ENCODE results near the gene WDR48. TPM values are rescaled to one million over a fixed set of nuclear protein-coding genes. Genes with fewer than 3 reads are reported as not detected.

The WDR48 gene
- total RNA-seq, 3 donors from 2014 or later (not counting 1 experiment from before 2014, with no cell fraction given): 89.1 to 101 (median 91.5) TPM

DNA sequence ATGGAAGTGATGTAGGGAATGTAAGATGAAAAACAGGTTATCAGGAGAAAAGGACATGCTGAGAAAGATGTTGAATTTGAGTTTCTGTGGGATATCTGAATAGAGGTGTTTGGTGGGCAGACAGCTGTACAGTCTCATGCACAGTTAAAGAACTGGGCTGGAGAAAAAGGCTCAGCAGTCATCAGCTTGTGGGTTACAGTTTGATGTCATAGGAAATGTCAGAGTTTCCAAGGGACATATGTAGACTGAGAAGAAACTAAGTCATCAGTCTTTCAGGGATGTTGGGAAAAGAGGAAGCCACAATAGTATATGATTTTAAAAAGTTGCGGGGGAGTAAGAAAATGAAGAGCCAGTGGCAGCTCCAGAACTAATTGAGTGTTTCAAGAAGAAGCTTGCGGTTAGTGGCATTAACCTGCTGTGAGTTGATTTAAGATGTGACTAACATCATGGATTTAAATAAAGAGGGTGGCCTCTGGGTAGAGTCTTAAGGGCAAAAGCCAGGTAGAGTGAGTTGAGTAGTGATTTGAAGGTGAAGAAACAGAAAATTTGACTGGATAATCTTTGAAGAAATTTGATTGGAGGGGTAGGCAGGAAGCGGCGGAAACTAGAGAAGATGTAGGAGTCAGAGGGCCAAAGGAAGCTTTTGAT, 31.0 kb downstream of the WDR48 start:
- peaks cover 19% of the 10 kb centered on the region for H3K36me3 Mint-ChIP-seq
- DNase-seq: no peak
- no peaks in the 10 kb centered on the region for H3K9me3 Mint-ChIP-seq
- Histone ChIP-seq H3K9me3 (ENCODE audit: control insufficient read depth, insufficient read depth, low read length) (no peaks in the 10 kb centered on the region), H3K36me3 (ENCODE audit: control insufficient read depth, insufficient read depth, low read length) (peaks cover 58% of the 10 kb centered on the region), H3K27me3 (ENCODE audit: control insufficient read depth, insufficient read depth, low read length) (no peaks in the 10 kb centered on the region), H3K27ac (ENCODE audit: low read length) (no peak overlapping the region), H3K4me3 (ENCODE audit: low read length) (no peak overlapping the region), H3K4me1 (ENCODE audit: control insufficient read depth, insufficient read depth, low read length) (no peaks in the 10 kb centered on the region)
- peak overlapping the region in 1 of 2 donors; percentile 6 for H3K27ac Mint-ChIP-seq
- H3K4me3 Mint-ChIP-seq: no peak overlapping the region
- WGBS (ENCODE audit: insufficient coverage): 100% methylated on average over 4 of the region's 4 CpGs
- TF ChIP-seq, protein P1, sequence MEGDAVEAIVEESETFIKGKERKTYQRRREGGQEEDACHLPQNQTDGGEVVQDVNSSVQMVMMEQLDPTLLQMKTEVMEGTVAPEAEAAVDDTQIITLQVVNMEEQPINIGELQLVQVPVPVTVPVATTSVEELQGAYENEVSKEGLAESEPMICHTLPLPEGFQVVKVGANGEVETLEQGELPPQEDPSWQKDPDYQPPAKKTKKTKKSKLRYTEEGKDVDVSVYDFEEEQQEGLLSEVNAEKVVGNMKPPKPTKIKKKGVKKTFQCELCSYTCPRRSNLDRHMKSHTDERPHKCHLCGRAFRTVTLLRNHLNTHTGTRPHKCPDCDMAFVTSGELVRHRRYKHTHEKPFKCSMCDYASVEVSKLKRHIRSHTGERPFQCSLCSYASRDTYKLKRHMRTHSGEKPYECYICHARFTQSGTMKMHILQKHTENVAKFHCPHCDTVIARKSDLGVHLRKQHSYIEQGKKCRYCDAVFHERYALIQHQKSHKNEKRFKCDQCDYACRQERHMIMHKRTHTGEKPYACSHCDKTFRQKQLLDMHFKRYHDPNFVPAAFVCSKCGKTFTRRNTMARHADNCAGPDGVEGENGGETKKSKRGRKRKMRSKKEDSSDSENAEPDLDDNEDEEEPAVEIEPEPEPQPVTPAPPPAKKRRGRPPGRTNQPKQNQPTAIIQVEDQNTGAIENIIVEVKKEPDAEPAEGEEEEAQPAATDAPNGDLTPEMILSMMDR (IDR thresholded peaks at IDR 0.05): no peak
- H3K27me3 Mint-ChIP-seq (ENCODE audit: low read depth in 2 of 2): no peaks in the 10 kb centered on the region
- no peaks in the 10 kb centered on the region for H3K4me1 Mint-ChIP-seq
- intact Hi-C loops (cut with micrococcal nuclease): no loop called here
- no peak for ATAC-seq

DNA sequence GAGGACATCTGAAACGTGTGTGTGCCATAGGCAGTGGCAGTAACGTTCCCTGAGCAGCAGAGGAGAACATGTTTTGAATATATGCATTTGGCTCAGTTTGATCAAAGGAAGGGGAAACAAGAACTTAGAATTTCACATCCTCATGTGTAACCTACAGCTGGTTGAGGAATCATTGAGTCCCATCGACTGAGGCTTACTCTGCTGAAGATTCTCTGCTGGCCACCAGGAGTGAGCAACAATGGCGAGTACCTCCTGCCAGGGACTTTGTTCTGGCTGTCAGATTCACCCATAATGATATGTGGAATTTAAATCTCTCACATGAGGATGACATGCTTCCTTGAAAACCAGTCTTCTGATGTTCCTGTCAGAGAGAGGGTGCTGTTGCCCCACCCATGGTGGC, 34.3 kb downstream of the WDR48 start:
- TF ChIP-seq, protein P1 (IDR thresholded peaks at IDR 0.05): no peak
- Mint-ChIP-seq H3K27me3 (ENCODE audit: low read depth in 2 of 2) (no peaks in the 10 kb centered on the region), H3K4me1 (no peaks in the 10 kb centered on the region), H3K9me3 (no peaks in the 10 kb centered on the region), H3K4me3 (no peak overlapping the region), H3K36me3 (peaks cover 36% of the 10 kb centered on the region), H3K27ac (no peak overlapping the region)
- WGBS (ENCODE audit: insufficient coverage): 74% methylated on average over 4 of the region's 4 CpGs
- Histone ChIP-seq H3K9me3 (ENCODE audit: control insufficient read depth, insufficient read depth, low read length) (no peaks in the 10 kb centered on the region), H3K27ac (ENCODE audit: low read length) (no peak overlapping the region), H3K36me3 (ENCODE audit: control insufficient read depth, insufficient read depth, low read length) (peaks cover 70% of the 10 kb centered on the region), H3K4me3 (ENCODE audit: low read length) (no peak overlapping the region), H3K4me1 (ENCODE audit: control insufficient read depth, insufficient read depth, low read length) (no peaks in the 10 kb centered on the region), H3K27me3 (ENCODE audit: control insufficient read depth, insufficient read depth, low read length) (no peaks in the 10 kb centered on the region)
- intact Hi-C loops (cut with micrococcal nuclease): no loop called here
- DNase-seq (no peak), ATAC-seq (no peak)

DNA sequence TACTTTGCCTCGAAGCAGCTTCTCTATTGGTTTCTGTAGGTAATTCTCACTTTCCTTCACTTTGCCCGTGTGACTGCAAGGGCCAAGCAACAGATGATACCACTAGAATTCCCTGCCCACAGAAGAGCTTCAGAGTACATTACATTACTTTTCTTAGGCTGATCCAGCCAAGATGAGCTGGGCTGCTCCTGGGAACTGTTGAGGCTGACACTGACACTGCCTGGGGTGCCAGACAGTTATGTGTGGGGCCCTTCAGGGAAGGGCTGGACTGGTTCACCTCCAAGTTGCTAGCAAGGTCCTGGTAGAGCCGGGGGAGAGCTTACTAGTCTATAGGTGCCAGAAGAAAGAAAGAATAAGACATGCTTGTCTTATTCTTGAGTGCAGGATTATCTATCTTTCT, 36.6 kb downstream of the WDR48 start:
- H3K9me3 ChIP-seq (ENCODE audit: control insufficient read depth, insufficient read depth, low read length): no peaks in the 10 kb centered on the region
- no peak overlapping the region for H3K4me3 Mint-ChIP-seq
- TF ChIP-seq, protein P1 (IDR thresholded peaks at IDR 0.05): no peak
- peaks cover 80% of the 10 kb centered on the region for H3K36me3 ChIP-seq (ENCODE audit: control insufficient read depth, insufficient read depth, low read length)
- no peaks in the 10 kb centered on the region for H3K9me3 Mint-ChIP-seq
- H3K27me3 ChIP-seq (ENCODE audit: control insufficient read depth, insufficient read depth, low read length): no peaks in the 10 kb centered on the region
- no peaks in the 10 kb centered on the region for H3K4me1 Mint-ChIP-seq
- no peak for DNase-seq
- intact Hi-C loops (cut with micrococcal nuclease): no loop called here
- H3K36me3 Mint-ChIP-seq: peaks cover 36% of the 10 kb centered on the region
- no peak overlapping the region for H3K27ac Mint-ChIP-seq
- H3K27me3 Mint-ChIP-seq (ENCODE audit: low read depth in 2 of 2): no peaks in the 10 kb centered on the region
- H3K4me3 ChIP-seq (ENCODE audit: low read length): no peak overlapping the region
- no peak for ATAC-seq
- 93% methylated on average over 3 of the region's 3 CpGs for WGBS (ENCODE audit: insufficient coverage)
- H3K4me1 ChIP-seq (ENCODE audit: control insufficient read depth, insufficient read depth, low read length): no peaks in the 10 kb centered on the region
- no peak overlapping the region for H3K27ac ChIP-seq (ENCODE audit: low read length)

DNA sequence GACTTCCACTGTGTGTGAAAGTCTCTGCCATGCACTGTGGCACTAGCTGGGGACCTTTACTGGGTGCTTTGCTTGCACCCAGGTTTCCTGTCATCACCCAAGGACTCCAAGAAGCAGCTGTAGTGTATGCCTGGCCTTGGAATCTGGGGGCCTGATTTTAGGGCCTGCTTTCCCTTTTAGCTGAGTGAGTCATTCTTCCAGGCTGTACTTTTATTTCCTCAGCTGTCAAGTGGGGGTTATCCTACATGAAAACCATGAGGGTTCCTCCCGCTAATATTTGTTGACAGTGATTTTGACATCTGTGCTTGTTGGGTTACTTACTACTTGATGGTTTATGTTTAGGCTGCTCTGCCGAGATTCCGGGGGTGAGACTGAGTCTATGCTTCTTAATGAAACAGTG, 37.1 kb downstream of the WDR48 start:
- Histone ChIP-seq H3K27me3 (ENCODE audit: control insufficient read depth, insufficient read depth, low read length) (no peaks in the 10 kb centered on the region), H3K4me1 (ENCODE audit: control insufficient read depth, insufficient read depth, low read length) (no peaks in the 10 kb centered on the region), H3K9me3 (ENCODE audit: control insufficient read depth, insufficient read depth, low read length) (no peaks in the 10 kb centered on the region), H3K4me3 (ENCODE audit: low read length) (no peak overlapping the region), H3K27ac (ENCODE audit: low read length) (no peak overlapping the region), H3K36me3 (ENCODE audit: control insufficient read depth, insufficient read depth, low read length) (peaks cover 82% of the 10 kb centered on the region)
- DNase-seq: no peak
- Mint-ChIP-seq H3K27me3 (ENCODE audit: low read depth in 2 of 2) (no peaks in the 10 kb centered on the region), H3K9me3 (no peaks in the 10 kb centered on the region), H3K4me3 (no peak overlapping the region), H3K36me3 (peaks cover 36% of the 10 kb centered on the region), H3K4me1 (no peaks in the 10 kb centered on the region), H3K27ac (no peak overlapping the region)
- 94% methylated on average over 3 of the region's 3 CpGs for WGBS (ENCODE audit: insufficient coverage)
- TF ChIP-seq, protein P1 (IDR thresholded peaks at IDR 0.05): no peak
- no peak for ATAC-seq
- intact Hi-C loops (cut with micrococcal nuclease): no loop called here
